HG03025 (cell line): Measurements from ENCODE around the gene LTB4R2.
"Not testable (repeated sequence)": the region's sequence is repeated elsewhere in the genome, so short reads cannot be mapped to it uniquely, and the experiment has no call there.

Experiments
- ATAC-seq: cut with Tn5 transposase; IDR thresholded peaks from one replicate; pipeline ENCODE4 v1.9.1; 2021; ENCODE audit warnings: mild to moderate bottlenecking, moderate library complexity; ENCODE audit not compliant: unreplicated experiment, low FRiP score

The LTB4R2 gene

DNA sequence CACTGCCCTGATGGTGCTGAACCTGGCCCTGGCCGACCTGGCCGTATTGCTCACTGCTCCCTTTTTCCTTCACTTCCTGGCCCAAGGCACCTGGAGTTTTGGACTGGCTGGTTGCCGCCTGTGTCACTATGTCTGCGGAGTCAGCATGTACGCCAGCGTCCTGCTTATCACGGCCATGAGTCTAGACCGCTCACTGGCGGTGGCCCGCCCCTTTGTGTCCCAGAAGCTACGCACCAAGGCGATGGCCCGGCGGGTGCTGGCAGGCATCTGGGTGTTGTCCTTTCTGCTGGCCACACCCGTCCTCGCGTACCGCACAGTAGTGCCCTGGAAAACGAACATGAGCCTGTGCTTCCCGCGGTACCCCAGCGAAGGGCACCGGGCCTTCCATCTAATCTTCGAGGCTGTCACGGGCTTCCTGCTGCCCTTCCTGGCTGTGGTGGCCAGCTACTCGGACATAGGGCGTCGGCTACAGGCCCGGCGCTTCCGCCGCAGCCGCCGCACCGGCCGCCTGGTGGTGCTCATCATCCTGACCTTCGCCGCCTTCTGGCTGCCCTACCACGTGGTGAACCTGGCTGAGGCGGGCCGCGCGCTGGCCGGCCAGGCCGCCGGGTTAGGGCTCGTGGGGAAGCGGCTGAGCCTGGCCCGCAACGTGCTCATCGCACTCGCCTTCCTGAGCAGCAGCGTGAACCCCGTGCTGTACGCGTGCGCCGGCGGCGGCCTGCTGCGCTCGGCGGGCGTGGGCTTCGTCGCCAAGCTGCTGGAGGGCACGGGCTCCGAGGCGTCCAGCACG, 6.1 kb downstream of the LTB4R2 start:
- ATAC-seq, result no peak

DNA sequence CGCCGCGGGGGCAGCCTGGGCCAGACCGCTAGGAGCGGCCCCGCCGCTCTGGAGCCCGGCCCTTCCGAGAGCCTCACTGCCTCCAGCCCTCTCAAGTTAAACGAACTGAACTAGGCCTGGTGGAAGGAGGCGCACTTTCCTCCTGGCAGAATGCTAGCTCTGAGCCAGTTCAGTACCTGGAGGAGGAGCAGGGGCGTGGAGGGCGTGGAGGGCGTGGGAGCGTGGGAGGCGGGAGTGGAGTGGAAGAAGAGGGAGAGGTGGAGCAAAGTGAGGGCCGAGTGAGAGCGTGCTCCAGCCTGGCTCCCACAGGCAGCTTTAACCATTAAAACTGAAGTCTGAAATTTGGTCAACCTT, 6.6 kb downstream of the LTB4R2 start:
- no peak for ATAC-seq

DNA sequence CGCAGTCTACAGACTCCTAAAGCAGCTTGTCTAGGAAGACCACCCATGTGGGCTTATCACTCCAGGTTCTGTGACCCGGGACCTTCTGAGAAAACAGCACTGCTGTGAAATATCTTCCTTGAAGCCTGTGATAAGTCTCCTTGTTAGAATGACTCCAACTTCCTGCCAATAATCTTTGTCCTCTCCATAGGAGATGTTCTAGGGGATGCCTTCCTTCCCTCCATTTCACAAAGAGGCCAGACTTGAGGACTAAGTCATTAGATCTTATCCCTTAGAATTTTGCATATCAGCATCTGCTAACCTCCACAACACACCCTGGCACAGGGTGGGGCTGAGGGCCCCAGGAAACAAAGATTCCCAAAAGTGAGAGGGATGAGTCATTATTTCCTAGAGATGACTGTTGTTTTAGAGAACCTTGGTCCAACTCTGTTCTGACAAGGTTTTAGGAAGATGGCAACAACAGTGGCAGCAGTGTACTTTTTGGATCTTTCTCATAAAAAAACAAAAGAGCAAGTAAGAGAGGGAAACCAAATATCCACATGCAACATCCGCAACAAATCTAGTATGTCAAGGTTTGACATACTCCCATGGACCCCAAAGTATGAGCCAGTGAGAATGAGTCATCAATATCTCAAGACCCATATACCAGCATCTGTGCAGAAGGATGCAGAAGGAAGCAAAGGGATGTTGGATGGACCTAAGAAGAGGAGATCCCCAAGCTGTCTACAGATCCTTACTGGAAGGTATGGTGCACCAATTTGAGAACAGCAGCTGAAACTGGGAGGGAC, 7.4 kb downstream of the LTB4R2 start:
- ATAC-seq, result no peak

DNA sequence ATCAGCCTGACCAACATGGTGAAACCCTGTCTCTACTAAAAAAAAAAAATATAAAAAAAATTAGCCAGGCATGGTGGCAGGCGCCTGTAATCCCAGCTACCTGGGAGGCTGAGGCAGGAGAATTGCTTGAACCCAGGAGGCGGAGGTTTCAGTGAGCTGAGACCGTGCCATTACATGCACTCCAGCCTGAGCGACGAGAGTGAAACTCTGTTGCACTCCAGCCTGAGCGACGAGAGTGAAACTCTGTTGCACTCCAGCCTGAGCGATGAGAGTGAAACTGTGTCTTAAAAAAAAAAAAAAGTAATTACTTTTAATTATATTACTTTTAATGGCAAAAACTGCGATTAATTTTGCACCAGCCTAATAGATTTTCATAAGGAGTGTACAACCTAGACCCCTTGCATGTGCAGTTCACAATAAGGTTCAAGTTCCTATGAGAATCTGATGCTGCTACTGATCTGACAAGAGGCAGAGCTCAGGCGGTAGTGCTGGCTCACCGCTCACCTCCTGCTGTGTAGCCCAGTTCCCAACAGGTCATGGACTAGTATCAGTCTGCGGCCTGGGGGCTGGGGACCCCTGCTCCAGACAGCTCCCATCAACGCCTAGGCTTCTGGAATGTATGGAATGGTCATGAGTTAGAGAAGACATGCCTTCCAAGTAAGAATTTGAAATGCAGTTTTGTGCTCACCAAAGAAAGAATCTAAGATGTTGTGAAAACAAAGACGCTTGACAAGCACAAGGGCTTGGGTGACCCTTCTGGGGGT, 11.5 kb downstream of the LTB4R2 start:
- no peak for ATAC-seq

DNA sequence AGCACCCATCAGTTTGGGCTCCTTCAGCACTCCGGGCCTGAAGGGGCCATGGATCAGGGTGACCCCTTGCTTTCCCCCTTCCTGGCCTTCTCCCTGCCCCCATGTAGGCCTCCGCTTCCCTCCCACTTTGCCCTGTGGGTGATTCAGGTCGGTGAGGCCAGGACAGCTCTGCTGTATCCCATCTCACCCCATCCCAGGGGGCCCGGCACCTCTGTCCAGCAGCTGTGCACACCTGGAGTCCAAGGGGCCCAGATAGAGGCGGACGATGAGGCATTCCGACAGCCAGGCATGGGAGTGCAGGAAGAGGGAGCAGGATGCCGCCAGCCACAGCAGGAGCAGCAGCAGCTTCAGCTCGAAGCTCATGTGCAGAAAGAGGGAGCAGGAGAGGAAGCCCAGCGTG, 12.7 kb downstream of the LTB4R2 start:
- ATAC-seq, result no peak

DNA sequence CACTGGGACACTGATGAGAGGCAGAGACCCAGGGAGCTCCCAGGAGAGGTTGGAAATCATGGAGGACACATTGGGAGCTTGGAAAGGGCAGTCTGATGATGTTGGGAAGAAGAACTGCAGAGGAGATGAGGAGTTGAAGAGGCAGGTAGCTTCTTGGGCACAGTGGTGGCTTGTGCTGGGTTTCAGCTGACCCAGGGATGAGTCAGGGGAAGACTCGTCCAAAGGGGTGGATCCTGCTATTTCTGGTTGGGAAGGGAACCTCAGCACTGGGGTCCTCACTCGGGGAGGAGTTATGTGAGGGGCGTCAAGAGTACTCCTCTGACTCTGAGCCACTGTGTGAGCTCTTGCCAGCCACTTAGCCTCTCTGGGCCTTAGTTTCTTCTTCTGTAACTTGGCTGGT, 13.4 kb downstream of the LTB4R2 start:
- no peak for ATAC-seq

DNA sequence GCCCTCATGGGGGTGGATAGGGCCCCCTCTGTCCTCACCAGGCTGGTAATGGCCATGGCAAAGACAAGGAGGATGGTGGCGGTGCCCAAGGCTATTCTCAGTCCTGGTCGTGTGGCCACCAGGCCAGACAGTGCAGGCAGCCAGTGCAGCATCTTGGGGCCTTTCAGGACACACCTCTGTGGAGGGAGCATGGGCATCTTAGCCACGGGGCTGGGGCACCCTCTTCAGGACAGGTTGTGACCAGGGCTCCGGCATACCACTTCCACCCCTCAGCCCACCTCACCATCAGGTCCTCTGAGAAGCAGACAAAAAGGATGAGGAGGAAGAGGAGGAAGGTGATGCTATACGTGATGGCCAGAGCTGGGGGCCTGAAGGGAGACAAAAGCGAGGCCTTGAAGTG, 14.1 kb downstream of the LTB4R2 start:
- ATAC-seq, result no peak

DNA sequence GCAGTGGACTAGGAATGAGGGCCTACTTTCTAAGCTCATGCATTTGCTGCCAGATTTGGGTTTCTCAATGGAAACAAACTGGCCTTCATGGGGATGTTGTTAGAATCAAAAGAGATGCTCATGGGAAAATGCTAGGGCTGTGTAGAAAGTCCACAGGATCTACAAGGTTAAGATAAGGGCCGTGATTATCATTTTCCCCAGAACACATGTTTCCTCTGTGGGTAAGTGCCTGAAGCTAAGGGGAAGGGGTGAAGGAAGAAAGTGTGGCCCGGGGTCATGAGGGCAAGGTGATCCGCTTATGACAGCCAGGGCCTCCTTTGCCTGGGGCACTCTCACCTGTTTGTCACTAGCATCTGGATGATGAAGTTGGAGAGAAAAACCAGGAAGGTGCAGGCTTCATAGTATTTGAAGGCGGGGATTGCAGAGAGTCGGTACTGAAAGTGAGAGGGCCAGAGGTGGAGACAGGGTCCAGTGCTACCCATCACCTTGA, 15.1 kb downstream of the LTB4R2 start:
- no peak for ATAC-seq

DNA sequence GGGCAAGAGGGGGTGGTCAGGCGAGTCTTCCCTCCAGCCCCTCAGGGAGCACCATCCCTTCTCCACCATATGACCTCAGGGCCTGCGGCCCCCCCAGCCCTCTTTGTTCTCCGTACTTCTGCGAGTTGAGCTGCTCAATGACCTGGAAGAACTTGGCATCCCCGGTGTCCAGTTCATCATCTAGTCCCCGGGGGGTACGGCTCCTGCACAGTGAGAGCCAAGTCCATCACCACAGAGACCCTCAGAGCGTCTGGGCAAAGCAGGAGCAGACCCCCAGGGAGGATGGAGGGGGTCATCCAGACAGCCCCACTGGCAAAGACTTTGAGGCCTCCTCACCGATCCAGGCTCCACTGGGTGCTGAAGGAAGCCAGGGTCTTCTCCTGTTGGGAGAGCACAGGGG, 16.0 kb downstream of the LTB4R2 start:
- ATAC-seq, result no peak

DNA sequence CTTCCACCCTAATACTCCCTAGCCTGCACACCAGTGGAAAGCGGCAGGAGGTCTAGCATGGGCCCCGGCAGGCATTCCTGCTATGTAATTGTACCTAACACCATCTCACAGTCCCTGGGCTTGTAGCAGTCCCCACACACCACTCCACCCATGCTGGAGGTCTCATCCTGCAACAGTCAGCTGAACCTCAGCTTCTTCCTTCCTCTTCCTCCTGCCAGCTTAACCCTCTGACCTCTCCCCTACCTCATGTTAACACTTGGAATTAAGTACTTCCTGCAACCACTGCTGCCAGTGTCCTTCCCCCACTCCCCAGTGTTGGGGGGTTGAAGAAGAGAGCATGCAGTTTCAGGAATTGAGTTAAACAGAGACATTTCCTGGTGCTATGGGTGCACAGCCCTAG, 17.4 kb downstream of the LTB4R2 start:
- no peak for ATAC-seq

DNA sequence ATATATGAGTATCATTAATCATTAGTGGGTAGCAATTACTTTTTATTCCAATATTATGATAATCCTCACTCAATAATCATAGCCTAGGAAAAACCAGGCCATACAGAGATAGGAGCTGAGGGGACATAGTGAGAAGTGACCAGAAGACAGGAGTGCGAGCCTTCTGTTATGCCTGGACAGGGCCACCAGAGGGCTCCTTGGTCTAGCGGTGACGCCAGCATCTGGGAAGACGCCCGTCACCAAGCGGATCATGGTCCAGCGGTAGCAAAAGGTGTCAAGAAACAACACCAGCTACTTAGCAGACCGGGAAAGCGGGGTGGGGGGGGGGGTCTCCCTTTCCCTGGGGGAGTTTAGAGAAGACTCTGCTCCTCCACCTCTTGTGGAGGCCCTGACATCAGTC, 18.0 kb downstream of the LTB4R2 start:
- ATAC-seq, result not testable (repeated sequence)

DNA sequence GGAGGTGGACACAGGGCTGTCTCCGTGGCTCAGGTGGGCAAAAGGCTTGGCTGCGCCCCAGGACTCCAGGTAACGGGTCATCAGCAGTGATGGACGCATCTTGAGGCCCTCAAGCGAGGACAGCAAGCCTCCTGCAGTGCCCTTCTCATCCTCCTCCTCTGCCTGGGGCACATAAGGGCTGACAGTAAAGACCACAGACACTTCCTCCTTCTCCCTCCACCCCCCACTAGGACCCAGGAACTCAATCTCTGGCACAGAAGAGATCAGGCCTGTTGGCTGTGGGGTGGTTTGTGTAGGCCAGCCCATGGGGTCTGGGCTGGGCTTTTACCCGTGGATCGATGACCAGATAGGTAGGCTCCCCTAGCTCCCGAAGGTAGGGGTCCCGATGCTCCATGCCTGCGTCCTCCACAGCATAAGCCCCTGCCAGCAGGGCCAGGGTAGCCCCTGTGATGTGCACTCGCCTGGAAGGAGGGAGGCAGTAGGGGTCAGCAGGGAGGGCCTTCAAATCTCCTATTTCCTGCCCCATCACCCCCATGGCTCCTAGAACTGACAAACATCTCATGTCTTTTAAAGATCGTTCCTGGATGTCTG, 19.2 kb downstream of the LTB4R2 start:
- no peak for ATAC-seq

DNA sequence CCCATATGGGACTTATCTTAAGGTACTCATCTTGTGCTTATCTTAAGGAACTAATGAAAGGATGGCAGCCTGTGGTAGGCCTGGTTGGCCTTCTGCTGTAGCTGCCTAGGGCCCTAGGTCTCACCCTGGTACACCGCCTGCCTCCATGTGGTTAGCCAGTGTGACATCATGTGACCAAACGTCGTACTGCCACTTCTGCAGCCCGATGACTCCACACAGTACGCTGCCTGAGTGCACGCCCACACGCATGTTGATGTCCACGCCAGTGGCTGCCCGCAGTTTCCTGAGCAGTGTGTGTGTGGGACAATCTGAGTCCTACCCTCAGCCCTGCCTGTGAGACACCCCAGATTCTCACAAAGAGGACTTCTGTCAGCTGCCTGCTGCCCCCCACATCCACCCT, 19.8 kb downstream of the LTB4R2 start:
- ATAC-seq, result no peak

DNA sequence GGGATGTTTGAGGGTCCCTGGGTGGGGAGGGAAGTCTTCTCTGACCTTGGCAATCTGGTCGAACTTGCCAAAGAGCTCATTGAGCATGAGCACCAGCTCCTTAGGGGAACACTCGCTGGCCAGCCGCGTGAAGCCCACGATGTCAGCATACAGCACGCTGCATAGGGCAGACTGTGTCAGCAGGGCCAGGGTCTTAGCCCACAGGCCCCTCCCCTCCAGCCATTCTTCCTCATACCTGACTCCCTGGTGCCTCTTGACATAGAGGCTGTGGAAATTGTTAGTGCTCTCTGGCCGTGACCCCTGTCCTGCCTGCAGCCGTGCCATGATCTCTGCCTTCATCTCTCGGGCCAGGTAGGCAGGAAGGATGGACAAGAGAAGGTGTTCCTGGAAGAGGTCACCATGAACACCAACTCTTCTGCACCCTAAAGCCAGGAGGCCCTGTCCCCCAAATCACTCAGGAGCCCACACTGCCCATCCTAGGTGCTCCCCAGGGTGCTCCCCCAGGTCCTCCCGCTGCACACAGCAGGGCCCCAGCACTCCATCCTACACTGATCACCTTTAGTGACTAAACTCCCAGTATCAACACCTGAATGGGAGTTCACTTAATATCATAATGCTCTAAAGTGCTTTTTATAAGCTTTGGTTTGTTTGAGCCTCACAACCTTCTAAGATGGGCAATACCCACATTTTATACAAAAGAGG, 21.2 kb downstream of the LTB4R2 start:
- ATAC-seq, result no peak

DNA sequence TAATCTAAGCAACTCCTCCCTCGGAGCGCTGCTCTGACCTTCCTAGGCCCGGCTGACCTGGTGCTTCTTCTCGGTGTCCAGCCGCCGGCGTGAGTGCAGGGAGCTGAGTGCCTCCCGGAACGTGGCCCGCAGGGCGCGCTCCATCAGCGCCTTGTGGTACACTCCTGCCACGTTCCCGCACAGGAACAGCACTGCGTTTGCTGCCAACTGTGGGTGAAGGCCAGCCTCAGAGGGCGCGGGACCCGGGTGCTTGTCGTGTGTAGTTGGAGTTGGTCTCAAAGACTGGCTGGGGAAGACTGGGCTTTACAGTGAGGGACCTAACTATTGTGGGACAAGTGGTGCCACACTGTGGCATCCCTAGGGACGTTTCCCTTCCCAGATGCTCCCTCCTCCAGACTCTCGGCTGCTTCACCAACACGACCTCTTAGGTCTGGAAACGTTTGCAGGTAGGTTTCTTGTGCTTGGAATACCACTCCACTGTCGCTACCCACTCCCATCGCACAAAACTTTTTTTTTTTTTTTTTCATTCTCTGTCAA, 21.9 kb downstream of the LTB4R2 start:
- ATAC-seq, result no peak

DNA sequence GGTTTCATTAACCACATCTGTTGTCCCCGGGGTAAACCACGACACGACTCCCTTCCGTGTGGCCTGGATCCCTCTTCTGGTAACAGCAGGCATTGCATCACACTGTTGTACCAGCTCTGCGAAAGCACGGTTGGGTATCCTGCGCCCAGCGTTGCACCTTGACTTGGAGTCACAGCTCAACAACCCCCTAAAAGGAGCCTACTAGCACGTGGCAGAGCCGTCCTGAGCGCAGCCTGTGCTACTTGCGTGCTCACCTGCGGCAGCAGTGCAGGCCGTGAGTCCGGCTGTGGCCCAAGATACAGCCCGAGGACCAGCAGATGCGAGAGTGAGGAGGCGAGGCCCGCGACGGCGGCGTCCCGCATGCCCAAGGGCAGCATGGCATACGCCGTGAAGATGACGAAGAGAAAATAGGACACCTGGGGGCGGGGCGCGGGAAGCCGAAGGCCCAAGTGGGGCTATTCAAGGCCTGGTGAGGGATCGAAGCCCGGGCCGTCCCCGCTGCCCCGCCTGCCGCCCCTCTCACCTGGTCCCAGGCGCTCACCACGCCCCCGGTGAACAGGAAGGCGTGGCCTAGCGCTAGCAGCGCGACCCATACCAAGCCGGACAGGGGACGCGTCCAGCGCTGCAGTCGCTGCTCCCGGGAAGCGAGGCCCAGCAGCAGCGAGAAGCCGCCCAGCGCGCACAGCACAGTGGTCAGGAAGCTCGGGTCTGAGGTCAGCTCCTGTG, 22.5 kb downstream of the LTB4R2 start:
- peak; percentile 82 for ATAC-seq

DNA sequence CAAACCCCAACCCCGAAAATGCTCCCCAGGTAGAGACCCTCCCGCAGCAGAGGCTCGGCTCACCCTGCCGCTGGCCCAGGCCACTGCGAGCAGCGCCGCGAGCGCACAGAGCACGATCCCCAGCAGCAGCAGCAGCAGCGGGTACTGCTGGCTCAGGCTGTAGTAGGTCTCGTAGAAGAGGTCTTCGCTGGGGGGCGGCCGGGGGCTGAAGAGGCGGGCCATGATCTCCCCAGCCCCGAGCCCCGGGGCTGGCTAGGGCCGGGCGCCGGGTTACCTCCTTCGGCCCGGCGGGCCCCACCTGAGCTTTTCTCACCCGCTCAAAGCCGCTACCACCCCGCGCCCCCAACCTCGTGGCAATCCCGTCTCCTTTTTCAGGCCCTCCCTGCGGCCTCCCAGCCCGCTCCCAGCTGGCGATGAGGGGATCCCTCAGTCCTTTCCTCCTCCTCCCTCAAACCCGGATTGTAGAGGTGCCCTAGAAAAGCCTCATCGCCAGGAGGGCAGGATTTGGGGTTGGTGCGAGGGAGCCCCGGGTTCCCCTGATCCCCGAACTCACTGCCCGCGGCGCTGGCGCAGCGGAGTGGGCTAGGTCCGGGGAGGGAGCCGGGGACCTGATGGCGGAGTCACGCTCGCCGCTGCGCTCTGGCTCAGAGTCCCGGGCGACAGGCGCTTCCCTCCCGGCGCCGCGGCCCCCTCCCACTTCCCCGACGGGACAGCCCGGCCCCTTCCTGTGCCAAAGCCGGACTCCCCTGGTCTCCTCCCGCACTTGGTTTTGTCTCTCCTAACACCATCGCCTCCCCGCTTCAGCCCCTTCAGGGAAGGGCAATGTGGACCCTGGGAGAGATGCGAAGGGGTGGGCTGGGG, 24.7 kb downstream of the LTB4R2 start, which contains the start of gene ADCY4:
Gene ADCY4, minus strand, starts transcription at position 641 of the 861 bp plus-strand sequence. Its CDS starts 419 bp downstream, at position 222.
- no peak for ATAC-seq

DNA sequence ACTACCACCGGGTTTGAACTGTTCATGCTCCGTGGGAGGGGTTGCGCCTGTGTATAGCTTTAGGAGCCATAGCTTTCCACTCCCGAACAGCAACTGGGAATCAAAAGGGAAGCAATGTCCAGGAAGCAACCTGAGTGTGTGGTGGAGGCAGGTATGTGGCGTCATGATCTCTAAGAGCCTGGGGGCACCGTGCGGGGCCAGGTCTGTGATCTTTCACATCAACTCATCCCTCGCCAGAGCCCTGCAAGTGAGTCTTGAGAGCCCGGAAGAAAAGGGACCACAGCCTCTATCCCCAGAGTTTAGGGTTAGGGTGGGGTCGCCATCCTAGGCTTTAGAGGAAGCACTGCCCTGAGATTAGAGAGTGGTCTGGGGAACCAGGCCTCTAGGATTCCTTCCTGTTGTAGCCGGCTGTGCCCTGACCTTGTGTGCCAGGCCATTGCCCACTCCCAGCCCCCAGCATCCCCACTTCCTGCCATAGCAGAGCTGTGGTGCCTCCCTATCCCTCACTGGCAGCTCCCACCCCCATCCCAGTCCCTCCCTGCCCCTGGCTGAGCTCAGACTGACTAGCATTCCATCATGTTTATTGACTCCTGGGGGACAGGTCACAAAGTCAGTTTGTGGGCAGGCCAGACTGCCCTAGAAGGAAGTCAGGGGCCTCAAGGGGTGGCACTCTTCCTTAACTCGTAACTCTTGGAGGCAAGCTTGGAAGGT, 25.7 kb downstream of the LTB4R2 start:
- ATAC-seq, result no peak
